Dermis blood vessel endothelial cell (primary cell): ENCODE results near the gene FAM174B. TPM values are rescaled to one million over a fixed set of nuclear protein-coding genes. Genes with fewer than 3 reads are reported as not detected.

Source experiments
- DNase-seq: peaks from one replicate; pipeline ENCODE4 v3.0.0; 2010
- total RNA-seq: library from RNA; depleted of rRNA; stranded (reverse); fragments of >200 nt; gene quantifications from 2 replicates; pipeline ENCODE4 v1.2.3, GENCODE V29; 2014

FAM174B gene
- total RNA-seq, result 31.1 and 37.7 TPM in 2 replicates

DNA sequence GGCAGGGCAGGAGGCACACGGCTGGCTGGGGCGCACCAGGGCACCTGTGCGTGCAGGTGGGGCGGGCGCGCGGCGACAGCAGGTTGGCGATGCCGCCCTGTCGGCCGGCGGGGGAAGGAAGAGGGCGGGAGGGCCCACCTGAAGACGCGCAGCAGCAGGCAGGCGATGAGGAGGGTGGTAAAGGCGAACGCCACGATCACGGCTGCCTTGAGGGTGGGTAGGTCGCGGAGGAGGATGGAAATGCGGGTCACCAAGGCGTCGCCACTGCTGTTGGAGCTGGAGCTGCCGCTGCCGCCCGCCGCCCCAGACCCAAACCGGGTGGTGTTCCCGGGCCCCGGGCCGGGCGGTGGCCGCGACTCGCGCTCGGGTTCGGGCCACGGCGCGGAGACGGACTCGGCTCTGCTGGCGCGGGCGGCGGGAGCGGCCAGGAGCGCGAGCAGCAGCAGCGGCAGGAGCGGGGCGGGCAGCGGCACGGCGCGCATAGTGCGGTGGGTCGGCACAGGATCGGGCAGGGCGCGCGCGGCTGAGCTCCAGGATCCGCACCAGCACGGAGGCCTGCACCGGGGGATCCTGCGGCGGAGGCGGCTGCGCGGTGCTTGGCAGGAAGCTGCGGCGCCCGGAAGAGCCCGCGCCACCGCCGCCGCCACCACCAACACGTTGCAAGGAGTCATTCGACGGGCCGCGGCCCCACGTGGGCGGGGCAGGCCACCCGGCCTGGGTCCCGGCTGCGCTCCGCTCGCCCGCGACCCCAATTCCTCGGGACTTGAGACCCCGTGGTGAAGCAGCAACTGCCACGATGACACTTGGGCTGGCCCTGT, at the start of gene FAM174B:
FAM174B (minus strand) TSS at position 598 of the 818 bp plus-strand sequence.
- peak; percentile 53 for DNase-seq

DNA sequence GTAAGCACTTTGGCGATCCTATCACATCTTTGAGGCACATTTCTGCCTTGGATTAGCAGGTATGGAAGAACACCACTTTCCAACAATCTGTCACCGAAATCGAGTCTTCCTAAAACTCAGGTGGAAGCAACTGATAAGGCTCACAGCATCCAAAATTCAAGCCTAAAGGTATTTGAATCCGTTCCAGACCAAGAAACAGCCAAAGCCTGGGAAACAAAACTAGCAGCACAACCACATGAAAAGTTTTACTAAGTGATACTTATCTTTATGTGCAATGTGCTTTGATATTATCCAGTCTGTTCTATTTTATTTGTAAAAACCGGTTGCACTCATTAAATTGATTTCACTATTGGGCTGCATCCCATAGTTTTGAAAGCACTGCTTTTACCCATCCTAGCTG, 40.5 kb upstream of the FAM174B start:
- DNase-seq, result no peak

DNA sequence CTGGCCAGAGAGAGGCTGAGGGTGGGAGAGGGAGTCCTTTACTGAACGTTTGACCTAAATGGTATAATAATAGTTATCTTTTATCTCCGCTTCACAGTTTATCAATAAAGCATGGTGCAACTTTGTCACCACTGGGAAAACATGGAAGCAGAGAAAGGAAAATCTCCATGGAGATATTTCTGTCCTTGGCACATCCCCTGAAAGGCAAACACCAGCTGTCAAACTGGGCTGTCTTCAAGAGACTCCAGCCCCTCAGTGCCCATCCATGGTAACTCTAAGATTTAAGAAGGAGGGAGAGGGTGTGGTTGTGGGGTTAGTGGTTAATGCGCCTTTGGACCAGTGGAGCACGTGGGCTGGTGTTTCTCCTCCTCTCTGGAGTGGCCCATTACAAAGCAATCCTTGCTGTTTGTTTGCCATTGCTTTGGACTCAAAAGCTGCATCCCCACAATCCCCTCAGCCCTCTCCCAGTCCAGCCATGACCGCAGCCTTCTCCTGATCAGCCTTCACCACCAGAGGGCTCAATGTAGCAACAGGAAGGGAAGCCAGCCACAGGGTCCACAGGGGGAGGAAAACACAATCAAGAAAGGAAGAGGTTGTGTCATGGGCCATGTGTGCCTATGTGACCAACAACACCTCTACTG, 38.2 kb upstream of the FAM174B start:
- DNase-seq, result peak; percentile 80

DNA sequence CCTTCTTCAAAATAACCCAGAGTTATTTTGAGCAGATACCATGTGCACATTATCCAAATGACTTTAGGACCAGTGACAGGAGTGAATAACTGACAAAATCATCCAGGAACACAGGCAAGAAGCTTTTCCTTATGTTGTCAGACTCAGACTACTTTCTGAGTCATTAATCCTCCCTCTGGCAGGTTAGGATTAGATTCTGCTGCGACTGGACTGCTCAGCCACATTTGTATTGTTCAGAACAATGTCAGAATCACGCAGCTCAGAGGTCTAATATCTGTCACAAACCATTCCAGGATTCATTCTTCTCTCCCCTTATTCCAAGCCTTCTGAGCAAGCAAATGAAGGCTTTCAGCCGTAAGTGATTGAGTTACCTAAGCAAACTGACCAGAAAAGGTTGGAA, 34.8 kb upstream of the FAM174B start:
- DNase-seq, result no peak

GRCh38 chr15:92687746-92688145, 32.2 kb upstream of the FAM174B start:
- DNase-seq, result no peak

DNA sequence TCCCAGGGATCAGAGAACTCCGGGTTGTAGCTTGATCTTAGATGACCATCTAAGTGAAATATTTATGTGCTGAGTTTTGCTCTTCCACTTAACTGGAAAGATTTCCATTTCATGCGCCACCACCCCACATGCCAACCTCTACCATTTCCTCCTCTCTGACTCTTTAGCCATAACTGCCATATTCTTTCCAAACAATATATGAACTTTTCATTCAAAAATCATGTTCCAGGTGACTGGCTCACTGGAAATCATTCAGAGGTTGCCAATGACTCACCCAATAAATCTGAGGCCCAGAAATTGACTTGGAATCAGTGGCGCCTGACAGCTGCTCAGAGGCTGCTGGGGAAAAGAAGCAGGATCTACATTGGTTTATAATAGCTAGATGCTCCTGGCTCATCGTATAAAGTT, 31.6 kb upstream of the FAM174B start:
- DNase-seq, result peak; percentile 66

- peak; percentile 70 for DNase-seq
These were observed 27.9 kb upstream of the FAM174B start for GRCh38 chr15:92683511-92683834.

- no peak for DNase-seq
These were observed 27.4 kb upstream of the FAM174B start for GRCh38 chr15:92682741-92683510.

- peak; percentile 47 for DNase-seq
These were observed 25.6 kb upstream of the FAM174B start for GRCh38 chr15:92681141-92681631.

GRCh38 chr15:92677999-92678398, 22.4 kb upstream of the FAM174B start:
- no peak for DNase-seq

DNA sequence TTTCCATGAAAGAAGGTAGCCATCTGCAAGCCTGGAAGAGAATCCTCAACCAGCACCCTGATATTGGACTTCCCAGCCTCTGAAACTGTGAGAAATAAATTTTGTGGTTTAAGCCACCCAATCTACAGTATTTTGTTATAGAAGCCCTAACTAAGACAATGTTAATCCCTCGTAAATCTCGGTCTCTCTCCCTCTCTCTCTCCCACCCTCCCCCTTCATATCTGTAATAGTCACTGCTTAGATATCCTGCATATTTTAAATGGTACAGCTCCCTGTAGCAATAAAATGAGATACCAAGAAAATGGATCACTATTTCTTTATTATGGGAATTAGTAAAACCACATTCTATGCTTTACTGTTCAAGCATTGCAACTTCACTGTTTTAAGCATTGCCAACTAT, 21.0 kb upstream of the FAM174B start:
- DNase-seq, result no peak

- no peak for DNase-seq
These were observed 19.9 kb upstream of the FAM174B start for GRCh38 chr15:92675485-92675884.

- no peak for DNase-seq
These were observed 18.8 kb upstream of the FAM174B start for GRCh38 chr15:92674347-92674746.

DNA sequence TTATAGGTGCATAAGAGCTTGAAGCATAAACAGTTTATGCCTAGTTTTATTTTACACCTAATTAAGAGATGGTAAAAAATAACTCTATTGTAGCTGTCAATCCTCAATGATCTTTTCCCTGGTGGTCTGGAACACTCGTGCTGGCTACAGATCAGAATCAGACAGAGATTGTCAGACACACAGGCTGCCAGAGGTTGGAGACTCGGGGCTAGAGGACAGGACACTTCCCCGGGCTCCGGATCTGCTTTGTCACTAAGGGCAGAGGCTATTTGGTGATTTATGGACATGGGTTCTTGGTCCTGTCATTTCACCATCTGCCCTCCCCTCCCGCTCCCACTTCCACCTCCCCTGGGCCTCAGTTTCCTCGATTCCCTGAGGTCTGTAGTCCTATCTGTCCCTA, 16.5 kb upstream of the FAM174B start:
- DNase-seq, result no peak

DNA sequence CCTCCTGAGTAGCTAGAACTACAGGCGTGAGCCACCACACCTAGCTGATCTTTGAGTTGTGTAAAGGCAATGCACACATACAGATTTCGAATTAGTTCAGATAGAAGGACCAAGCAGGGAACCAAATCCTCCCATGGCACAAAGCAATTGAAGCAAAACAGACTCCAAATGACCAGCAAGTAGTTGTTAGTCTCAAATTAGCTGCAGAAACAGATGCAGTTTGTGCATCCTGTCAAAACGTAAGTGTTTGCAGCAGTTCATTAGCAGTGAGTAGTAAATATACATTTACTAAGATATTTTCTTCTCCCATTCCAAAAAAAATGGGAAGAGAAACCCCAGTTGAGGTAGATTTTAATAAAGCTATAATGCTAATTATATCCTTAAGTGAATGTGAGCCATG, 15.8 kb upstream of the FAM174B start:
- DNase-seq, result no peak

- DNase-seq, result no peak
These were observed 15.0 kb upstream of the FAM174B start for GRCh38 chr15:92670621-92671020.

DNA sequence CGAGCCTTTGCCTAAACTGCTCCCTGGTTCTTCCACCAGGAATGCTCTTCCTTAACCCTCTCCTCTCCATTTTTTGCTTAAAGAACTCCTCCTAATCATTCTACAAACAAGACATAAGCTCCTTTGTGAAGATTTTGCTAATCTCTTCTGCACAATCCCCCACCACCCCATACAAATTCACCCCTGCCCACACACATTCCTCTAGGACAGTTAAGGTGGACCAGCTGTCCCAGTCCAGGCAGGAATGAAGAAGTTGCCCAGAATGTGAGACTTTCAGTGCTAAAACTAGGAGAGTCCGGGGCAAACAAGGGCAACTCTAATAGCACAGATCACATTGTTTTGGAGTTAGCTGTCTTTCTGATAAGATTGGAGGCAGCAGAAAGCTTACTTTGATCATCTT, 13.9 kb upstream of the FAM174B start:
- no peak for DNase-seq

DNA sequence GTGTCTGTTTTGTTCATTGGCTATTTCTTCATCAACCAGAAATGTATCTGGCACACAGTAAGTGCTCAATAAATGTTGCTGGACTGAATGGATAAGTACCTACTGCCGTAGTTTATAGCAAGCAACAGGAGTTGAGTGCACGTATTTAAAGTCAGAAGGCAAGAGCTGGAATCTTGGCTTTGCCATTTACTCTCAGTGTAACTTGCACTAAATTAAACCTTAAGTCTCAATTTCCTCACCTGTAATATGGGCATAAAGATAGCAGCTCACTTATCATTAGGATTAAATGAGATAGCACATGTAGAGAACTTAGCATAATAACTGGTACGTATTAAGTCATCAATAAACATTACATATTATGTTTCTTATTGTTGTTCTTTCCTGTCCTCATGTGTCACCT, 13.0 kb upstream of the FAM174B start:
- no peak for DNase-seq

GRCh38 chr15:92667970-92668485, 12.5 kb upstream of the FAM174B start:
- DNase-seq, result no peak

DNA sequence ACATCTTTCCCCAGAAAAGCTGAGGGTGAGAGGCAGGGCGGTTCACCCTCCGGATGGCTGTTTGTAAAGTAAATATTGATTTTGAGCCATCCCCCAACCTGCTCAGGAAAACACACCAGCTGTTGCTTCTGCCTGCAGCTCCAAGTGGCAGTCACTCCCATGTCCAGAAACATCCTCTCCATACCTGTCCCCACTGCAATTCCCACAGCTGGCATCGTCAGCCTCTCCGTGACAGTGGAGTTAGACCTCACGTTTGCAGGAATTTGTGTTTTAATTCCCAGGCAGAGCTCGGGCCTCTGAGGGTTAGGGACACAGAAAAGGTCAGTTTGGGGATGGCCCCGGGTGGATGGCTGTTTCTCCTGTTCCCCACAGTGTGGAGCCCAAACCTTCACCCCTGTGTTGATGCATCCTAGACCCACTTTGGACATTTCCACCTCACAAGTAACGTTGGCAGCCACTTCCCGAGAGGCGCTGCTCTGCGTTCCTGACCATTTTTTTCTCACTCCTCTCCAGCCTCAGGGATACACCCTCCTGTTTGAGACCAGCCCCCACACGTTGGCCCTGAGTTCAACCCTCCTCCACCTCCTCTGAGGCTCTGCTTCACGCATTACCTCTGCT, 11.8 kb upstream of the FAM174B start:
- DNase-seq, result no peak

- no peak for DNase-seq
These were observed 11.2 kb upstream of the FAM174B start for GRCh38 chr15:92666780-92667179.

- peak; percentile 50 for DNase-seq
These were observed 9.6 kb upstream of the FAM174B start for GRCh38 chr15:92665100-92665555.
